Ishikawa (cell line): ENCODE data around the gene CDPF1.

Experiments used
- CEBPB ChIP-seq: IDR thresholded peaks from 2 replicates; pipeline ENCODE4 v1.6.1; 2012
- CREB1 ChIP-seq: IDR thresholded peaks from 2 replicates; pipeline ENCODE4 v1.6.1; 2012; ENCODE audit warnings: low read depth
- EGR1 ChIP-seq: IDR thresholded peaks from 2 replicates; pipeline ENCODE4 v1.6.1; 2012
- EP300 ChIP-seq: IDR thresholded peaks from 2 replicates; pipeline ENCODE4 v1.6.1; 2012; ENCODE audit warnings: borderline replicate concordance
- FOXM1 ChIP-seq: IDR thresholded peaks from 2 replicates; pipeline ENCODE4 v1.6.1; 2012; ENCODE audit warnings: low read depth, borderline replicate concordance
- NFIC ChIP-seq: IDR thresholded peaks from 2 replicates; pipeline ENCODE4 v1.6.1; 2012
- RAD21 ChIP-seq: IDR thresholded peaks from 2 replicates; pipeline ENCODE4 v1.6.1; 2012; ENCODE audit warnings: low read depth
- TAF1 ChIP-seq: IDR thresholded peaks from 2 replicates; pipeline ENCODE4 v1.6.1; 2012; ENCODE audit warnings: low read depth, mild to moderate bottlenecking
- TCF12 ChIP-seq: IDR thresholded peaks from 2 replicates; pipeline ENCODE4 v1.6.1; 2012; ENCODE audit warnings: low read depth
- TEAD4 ChIP-seq: IDR thresholded peaks from 2 replicates; pipeline ENCODE4 v1.6.1; 2012
- YY1 ChIP-seq: IDR thresholded peaks from 2 replicates; pipeline ENCODE4 v1.6.1; 2012; ENCODE audit warnings: low read depth
- ZBTB7A ChIP-seq: IDR thresholded peaks from 2 replicates; pipeline ENCODE4 v1.6.1; 2012; ENCODE audit warnings: low read depth
- TF ChIP-seq, protein P1 (sequence below): IDR thresholded peaks from 2 replicates; pipeline ENCODE4 v1.6.1; 2012; ENCODE audit warnings: low read depth, mild to moderate bottlenecking
- TF ChIP-seq, protein P2 (sequence below): IDR thresholded peaks from 2 replicates; pipeline ENCODE4 v1.6.1; 2012
- TF ChIP-seq, protein P3 (sequence below): IDR thresholded peaks from 2 replicates; pipeline ENCODE4 v1.6.1; 2012

Gene CDPF1

DNA sequence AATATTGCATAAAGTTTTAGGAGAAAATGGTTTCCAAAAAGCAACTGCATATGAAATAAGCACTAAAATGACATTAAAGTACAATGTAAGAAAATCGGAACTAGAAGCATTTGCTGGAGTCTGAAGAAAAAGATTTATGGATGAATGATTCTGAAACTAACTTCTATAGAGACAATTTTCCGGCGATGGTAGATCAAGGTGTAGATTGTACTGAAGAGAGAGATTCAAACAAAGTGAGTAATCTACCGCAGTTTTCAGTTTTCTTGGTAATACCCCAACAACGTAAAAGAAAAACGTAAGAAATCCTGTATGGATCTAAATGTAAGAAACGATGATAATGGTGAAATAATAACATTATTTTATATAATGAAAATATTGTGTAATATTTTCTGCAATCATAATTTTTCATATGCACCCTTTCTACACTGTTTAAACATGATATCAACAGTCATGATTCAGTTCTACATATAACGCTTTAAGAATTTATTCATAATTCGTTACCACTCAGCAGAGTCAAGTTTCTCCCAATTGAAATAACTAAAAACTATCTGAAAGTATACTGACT lies 1.8 kb upstream of the CDPF1 start:
- TF ChIP-seq TAF1 (no peak), CREB1 (no peak), RAD21 (no peak), TCF12 (no peak), CEBPB (no peak), TEAD4 (no peak), ZBTB7A (no peak), FOXM1 (no peak), EP300 (no peak)
- TF ChIP-seq, protein P1, sequence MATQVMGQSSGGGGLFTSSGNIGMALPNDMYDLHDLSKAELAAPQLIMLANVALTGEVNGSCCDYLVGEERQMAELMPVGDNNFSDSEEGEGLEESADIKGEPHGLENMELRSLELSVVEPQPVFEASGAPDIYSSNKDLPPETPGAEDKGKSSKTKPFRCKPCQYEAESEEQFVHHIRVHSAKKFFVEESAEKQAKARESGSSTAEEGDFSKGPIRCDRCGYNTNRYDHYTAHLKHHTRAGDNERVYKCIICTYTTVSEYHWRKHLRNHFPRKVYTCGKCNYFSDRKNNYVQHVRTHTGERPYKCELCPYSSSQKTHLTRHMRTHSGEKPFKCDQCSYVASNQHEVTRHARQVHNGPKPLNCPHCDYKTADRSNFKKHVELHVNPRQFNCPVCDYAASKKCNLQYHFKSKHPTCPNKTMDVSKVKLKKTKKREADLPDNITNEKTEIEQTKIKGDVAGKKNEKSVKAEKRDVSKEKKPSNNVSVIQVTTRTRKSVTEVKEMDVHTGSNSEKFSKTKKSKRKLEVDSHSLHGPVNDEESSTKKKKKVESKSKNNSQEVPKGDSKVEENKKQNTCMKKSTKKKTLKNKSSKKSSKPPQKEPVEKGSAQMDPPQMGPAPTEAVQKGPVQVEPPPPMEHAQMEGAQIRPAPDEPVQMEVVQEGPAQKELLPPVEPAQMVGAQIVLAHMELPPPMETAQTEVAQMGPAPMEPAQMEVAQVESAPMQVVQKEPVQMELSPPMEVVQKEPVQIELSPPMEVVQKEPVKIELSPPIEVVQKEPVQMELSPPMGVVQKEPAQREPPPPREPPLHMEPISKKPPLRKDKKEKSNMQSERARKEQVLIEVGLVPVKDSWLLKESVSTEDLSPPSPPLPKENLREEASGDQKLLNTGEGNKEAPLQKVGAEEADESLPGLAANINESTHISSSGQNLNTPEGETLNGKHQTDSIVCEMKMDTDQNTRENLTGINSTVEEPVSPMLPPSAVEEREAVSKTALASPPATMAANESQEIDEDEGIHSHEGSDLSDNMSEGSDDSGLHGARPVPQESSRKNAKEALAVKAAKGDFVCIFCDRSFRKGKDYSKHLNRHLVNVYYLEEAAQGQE: no peak
- TF ChIP-seq, protein P2, sequence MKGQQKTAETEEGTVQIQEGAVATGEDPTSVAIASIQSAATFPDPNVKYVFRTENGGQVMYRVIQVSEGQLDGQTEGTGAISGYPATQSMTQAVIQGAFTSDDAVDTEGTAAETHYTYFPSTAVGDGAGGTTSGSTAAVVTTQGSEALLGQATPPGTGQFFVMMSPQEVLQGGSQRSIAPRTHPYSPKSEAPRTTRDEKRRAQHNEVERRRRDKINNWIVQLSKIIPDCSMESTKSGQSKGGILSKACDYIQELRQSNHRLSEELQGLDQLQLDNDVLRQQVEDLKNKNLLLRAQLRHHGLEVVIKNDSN: no peak

DNA sequence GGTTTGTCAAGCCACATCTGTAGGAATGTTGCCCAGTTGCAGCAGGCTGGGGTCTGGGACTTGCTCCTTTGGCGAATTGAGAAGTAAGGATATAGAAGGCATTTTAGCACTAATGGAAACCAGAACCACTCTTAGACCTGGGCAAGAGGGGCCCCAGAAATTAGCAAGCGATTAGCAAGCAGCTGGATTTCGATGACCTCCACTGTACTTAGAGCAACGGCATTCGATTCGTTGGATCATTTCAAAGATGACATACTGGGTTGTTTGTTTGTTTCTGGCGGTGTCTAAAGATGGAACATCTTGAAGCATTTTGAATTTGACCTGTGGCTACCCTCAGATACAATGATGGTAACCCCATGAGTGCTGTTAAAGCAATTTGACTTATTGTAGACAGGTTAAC lies 1.2 kb upstream of the CDPF1 start:
- TF ChIP-seq YY1: no peak

DNA sequence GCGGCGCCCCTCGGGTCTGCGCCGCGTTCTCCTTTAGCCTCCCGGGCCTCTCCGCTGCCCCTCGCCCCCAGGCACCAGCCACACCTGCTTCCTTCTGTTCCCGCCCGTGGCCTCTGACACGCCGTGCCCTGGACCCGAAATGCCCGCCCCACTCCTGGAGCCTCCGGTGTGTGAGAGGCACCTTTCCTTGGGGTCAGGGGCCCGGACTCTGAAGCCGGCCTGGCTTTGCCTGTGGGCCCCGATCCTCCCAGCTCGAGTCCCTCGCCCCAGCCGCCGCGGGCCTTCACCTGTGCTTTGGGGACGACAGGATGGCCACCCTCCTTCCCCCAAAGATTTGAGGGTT lies 661 bp upstream of the CDPF1 start:
- TF ChIP-seq TAF1 (no peak), TCF12 (no peak)
- TF ChIP-seq, protein P3, sequence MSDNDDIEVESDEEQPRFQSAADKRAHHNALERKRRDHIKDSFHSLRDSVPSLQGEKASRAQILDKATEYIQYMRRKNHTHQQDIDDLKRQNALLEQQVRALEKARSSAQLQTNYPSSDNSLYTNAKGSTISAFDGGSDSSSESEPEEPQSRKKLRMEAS: no peak
- TF ChIP-seq, protein P1: no peak

DNA sequence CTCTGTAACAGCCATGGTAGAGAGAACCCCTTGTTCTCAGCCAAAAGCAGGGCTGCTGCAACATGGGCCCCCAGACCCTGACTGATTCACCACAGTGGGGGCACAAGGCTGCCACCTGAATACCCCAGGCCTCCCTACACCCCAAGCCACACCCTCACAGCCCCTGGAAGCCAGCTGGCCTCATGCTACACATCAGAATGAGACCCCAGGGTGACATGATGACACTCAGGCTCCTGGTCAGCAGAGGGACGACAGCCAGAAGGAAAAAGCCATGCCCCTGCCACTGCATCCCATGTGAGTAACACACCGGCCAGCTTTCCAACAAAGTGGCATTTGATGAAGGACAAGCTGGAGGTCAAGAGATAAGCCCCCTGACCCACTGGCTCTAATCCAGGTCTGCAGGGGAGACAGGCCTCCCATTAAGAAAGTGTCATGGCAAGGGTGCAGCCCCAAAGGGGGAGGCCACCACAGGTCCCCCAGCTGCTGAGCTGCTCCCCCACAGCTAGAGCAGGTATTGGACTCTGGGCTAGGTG lies 2.6 kb downstream of the CDPF1 start:
- TF ChIP-seq TAF1 (no peak), TCF12 (no peak), TEAD4 (no peak), FOXM1 (no peak), EGR1 (no peak), CEBPB (no peak), EP300 (no peak), ZBTB7A (no peak), NFIC (no peak)
- TF ChIP-seq, protein P2: no peak
- TF ChIP-seq, protein P1: no peak

DNA sequence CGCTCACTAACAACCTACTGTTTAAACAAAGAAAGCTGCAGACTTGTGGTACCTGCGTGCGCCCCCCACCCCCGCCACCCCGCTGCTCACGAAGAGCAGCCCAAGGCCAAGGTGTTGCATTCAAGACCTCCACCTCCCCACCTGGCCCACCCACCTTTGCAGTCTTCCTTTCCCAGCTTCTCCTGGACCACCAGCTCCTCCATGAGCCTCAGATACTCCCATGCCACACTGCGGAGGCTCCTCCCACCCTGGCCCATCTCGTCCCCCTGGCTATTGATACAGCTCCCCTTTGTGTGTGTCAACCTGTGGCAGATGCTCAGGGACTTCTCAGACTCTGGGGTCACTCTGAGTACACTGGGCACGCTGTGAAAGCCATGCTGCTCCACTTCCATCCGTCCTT lies 3.9 kb downstream of the CDPF1 start:
- TF ChIP-seq CEBPB (no peak), ZBTB7A (no peak), YY1 (no peak), TEAD4 (no peak), EP300 (no peak), EGR1 (no peak), RAD21 (no peak), NFIC (no peak), TCF12 (no peak), CREB1 (no peak), TAF1 (no peak), FOXM1 (no peak)
- TF ChIP-seq, protein P3: no peak
- TF ChIP-seq, protein P1: no peak
- TF ChIP-seq, protein P2: no peak
